ENCODE measurements around the gene COX6A1.
A peak's percentile ranks its signal among the peaks of the same experiment; 100 is the strongest.
"Not testable (repeated sequence)": the region's sequence is repeated elsewhere in the genome, so short reads cannot be mapped to it uniquely, and the experiment has no call there.

Gene COX6A1

DNA sequence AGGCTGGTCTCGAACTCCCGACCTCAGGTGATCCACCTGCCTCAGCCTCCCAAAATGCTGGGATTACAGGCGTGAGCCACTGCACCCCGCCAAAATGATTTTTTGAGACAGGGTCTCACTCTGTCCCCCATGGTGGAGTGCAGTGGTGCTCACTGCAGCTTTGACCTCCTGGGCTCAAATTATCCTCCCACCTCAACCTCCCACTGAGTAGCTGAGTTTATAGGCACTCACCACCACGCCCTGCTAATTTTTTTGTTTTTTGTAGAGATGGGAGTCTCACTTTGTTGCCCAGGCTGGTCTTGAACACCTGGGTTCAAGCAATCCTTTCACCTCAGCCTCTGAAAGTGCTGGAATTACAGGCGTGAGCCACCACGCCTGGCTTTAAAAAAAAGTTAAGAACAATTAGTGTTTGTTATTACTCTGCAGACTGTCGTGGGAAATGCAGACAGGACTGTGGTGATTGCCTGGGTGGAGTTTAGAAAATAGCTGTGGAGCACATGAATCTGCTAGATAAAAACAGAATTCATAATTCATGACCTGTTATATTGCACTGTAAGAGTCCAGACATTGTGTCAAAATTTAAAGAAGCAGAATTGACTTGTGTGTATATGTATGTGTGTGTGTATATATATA, 9.2 kb upstream of the COX6A1 start:
- DNase-seq (ENCODE audit: low spot score) = no peak

DNA sequence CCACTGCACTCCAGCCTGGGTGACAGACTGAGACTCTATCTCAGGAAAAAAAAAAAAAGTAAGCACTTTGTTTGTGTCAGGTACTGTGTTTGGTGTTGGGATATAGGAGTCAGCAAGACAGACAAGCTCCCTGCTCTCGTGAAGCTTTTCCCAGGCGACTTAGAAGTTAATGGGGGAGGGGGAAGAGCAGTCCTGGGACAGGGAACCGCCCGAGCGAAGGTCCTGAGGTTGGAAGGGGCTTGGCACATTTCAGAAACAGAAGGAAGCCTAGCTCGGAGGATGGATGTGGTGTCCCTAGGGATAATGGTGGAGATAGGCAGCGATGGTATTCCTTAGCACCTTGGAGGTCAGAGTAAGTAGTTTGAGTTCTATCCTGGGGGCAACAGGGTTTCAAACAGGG, 8.5 kb upstream of the COX6A1 start:
- no peak for DNase-seq (ENCODE audit: low spot score)

DNA sequence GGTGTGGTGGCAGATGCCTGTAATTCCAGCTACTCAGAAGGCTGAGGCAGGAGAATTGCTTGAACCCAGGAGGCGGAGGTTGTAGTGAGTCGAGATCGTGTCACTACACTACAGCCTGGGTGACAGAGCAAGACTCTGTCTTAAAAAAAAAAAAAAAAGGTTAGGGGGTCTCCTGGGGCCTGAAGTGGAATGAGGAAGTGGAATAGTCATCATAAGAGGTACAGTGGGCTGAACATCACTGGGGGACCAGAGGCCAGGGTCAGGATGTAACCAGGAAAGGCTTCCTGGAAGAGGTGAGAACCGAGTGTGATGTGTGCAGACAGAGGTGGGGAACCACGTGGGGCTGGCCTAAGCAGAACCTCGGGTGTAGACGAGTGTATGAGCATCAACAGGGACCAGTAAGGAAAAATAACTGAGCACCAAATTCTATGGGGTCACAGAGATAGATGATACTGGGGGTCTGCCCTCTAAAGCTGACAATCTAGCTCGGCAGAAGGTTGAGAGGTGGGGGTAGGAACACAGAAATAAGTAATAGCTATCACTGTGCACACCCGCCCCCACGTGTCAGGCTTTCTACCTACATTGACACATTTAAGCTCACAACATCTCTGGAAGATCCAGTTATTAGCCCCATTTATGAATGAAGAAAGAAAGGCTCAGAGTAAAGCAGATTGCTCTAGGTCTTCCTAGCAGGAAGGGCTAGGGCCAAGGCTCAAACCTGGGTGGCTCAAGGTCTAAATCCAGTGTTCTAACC, 5.0 kb upstream of the COX6A1 start:
- no peak for DNase-seq (ENCODE audit: low spot score)

DNA sequence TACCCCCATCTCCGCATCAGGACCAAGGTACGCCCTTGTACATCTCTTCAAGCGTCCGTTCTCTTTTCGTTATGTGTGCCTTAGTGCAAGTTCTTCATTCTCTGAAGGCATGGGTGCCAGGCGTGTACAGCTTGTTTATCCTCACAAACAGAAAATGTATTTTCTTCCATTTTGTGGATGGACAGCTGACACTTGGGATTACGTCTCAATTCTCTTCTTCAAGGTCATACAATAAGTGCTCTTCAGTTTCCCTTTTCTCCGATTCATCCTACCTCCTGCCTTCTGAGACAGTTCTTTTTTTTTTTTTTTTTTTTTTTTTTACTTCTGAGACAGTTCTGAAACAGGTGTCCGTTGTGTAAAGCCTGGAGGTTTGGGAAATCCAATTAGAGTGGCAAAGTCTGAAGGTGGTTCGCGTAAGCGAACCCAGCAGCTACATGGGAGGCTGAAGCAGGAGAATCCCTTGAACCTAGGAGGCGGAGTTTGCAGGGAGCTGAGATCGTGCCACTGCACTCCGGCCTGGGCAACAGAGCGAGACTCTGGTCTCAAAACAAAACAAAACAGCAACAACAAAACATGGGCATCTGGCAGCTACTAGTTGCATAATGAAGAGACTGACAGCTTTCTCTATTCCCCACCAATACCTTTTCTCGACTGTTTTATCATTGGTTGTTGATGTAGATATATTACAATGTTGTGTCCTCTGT, 734 bp downstream of the COX6A1 start:
- no peak for DNase-seq (ENCODE audit: low spot score)

DNA sequence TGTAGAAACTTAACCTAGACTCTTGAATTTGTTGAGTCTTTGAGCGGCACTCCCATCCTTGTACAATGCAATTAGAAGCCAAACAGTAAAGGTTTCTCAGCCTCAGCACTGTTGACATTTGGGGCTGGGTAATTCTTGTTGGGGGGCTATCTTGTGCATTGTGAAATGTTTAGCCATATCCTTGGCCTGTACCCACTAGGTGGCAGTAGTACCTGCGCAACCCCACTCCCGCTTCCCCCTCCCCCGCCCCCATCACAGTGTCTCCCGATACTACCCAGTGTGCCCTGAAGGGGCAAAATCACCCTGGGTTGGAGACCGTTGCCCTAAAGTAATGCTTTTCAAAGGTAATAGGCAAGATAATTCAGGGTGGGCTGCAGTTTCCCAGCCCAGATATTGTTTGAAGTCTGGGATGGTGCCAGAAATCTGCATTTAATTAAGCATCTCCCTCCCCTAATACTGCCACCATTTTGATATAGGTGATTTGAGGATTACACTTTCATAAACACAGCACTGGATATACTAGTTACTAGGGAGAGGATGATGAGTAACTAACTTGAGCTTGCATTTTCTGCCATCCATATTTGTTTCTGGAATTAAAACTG, 1.8 kb downstream of the COX6A1 start:
- no peak for DNase-seq (ENCODE audit: low spot score)

DNA sequence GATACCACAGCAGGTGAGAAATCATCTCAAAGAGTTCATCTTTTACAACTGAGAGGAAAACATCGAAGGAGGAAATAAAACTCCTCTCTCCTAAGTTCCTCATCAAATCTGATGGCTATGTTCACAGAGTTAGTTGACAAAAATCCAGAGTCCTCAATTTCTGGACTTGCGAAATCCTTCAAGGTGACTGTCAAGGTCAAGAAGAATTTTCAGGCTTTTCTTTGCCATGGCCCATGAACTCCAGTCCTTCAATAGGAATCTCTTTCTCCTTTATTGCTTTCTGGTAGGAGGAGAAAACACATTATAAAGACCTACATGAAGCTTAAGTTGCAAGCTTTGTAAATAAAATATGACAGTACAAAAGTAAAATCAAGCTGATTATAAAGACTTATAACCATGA, 6.8 kb downstream of the COX6A1 start:
- DNase-seq (ENCODE audit: low spot score) = no peak

DNA sequence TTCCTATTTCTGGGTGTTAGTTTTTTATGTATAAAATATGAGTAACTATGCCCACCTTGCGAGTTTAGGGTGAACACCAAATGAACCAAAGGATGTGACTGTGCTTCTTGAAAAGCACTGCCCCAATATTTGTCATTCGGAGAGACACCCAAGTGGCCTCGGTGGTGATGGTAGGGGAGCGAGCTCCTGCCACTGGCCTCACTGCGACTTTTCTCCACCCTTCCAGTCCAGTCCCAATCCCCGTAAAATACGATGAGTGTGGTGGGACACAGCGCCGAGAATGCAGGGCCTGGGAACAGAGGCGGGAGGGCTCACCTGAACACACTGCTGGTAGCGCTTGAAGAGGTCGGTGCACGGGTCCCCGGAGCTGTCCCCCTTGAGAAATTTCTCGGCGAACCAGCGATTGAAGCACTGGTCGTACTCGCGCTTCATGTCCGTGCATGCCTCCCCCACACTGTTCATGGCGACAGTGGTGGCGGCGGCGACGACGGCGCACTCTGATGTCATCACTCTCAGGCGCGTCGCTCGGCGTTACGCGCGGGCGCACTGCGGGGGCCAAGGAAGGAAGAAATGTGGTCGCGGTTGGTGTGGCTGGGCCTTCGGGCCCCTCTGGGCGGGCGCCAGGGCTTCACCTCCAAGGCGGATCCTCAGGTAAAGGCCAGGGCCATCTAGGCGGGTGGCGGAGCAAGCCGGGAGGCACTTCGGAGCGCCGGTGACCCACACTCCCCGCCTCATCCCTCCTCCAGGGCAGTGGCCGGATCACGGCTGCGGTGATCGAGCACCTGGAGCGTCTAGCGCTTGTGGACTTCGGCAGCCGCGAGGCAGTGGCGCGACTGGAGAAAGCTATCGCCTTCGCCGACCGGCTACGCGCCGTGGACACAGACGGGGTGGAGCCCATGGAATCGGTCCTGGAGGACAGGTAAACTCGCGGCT, 8.3 kb downstream of the COX6A1 start, which contains the start of the genes GATC and TRIAP1:
Gene GATC, plus strand, starts transcription at position 534 of the 933 bp plus-strand sequence. Its CDS starts 37 bp downstream, at position 571.
Gene TRIAP1, minus strand, starts transcription at position 474 of the 933 bp plus-strand sequence. Its CDS starts 12 bp downstream, at position 462.
- peak; percentile 68 for DNase-seq (ENCODE audit: low spot score)

DNA sequence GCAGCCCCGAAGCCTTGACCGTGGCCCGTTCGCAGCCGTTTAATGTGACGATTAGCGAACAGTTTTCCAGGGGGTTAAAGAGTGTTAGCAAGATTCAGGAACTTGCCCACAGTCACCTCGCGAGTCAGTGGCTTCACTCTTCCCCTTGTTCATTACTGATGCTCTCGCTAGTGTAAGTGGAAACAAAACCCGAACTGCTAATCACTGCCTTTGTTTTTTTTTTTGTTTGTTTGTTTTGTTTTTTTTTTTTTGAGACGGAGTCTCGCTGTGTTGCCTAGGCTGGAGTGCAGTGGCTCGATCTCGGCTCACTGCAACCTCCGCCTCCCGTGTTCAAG, 8.9 kb downstream of the COX6A1 start:
- not testable (repeated sequence) for DNase-seq (ENCODE audit: low spot score)

DNA sequence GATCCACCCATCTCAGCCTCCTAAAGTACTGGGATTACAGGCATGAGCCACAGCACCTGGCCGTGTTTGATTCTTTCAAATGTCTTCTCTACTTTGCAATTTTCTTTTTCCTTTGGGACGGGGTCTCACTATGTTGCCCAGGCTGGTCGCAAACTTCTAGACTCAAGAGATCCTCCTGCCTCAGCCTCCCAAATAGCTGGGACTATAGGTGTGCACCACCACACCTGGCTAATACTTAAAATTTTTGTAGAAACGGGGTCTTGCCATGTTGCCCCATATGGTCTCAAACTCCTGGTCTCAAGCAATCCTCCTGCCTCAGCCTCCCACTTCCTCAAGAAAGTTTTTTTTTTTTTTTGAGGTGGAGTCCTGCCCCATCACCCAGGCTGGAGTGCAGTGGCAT, 10.1 kb downstream of the COX6A1 start:
- DNase-seq (ENCODE audit: low spot score) = no peak

DNA sequence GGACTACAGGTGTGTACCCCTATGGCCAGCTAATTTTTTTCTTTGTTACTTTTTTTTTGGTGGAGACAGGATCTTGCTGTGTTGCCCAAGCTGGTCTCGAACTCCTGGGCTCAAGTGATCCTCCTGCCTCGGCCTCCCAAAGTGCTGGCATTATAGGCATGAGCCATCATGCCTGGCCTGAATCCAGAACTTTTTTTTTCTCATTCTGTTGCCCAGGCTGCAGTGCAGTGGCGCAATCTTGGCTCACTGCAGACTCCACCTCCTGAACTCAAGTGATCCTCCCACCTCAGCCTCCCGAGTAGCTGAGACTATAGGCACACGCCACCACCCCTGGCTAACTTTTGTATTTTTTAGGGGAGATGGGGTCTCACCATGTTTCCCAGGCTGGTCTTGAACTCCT, 14.6 kb downstream of the COX6A1 start:
- DNase-seq (ENCODE audit: low spot score) = not testable (repeated sequence)

DNA sequence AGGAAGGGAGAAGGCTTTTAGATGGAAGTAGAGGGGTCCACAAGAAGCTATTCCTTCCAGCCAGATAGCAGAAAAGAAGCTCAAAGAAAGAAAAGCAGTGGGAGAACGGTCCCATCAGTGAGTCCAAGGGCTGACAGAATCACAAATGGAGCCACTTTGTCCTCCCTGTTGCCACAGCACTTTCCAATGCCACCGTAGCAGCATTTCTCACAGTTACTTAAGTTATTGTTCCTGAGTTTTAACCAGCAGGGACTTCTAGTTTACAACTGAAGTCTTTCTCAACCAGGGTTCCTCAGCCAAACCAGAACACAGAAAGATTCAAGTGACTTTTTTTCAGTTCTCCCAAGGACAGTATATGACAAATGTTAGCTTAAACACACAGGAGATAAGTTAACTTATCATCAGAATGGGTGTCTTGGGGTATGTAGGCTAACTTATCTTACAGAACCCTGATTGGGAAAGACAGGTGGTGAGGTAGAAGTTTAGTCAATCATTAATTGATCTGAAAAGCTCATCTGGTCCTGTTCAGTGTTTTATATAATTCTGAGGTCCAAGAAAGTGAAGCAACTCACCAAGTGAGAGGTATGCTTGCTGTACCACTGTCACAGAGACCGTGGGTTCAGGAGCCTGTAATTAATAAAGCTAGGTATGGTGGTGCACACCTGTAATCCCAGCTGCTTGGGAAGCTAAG, 15.3 kb downstream of the COX6A1 start:
- no peak for DNase-seq (ENCODE audit: low spot score)

DNA sequence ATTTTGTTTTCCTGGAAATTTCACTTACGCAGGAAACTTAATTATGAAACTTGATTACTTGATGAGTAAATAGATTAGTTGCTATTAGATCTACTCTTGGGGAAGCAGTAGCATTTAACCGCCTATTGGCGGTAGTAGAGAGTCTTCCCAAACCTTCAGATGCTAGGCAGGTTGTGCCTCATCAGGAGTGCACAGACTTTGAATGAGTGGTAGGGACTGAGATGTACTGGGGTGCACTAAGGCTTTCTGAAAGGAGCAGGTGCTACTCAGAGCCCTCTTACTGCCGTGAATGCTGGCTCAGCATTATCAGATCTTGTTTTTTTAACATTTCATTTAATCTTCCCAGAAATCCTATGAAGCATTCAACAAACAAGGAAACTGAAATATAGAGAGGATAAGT, 16.1 kb downstream of the COX6A1 start:
- no peak for DNase-seq (ENCODE audit: low spot score)

DNA sequence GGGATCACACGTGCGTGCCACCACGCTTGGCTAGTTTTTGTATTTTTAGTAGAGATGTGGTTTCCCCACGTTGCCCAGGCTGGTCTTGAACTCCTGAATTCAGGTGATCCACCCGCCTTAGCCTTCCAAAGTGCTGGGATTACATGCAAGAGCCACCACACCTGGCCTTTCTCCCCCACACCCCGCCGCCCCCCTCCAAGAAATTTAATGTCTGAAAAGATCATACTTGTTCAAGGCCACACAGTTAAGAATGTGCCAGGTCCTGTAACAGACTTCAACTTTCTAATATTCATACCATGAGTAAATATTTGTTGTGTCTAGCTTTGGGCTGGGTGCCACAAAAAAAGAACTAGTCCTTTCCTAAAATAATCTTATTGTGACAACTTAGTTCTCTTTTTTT, 17.4 kb downstream of the COX6A1 start:
- DNase-seq (ENCODE audit: low spot score) = no peak

DNA sequence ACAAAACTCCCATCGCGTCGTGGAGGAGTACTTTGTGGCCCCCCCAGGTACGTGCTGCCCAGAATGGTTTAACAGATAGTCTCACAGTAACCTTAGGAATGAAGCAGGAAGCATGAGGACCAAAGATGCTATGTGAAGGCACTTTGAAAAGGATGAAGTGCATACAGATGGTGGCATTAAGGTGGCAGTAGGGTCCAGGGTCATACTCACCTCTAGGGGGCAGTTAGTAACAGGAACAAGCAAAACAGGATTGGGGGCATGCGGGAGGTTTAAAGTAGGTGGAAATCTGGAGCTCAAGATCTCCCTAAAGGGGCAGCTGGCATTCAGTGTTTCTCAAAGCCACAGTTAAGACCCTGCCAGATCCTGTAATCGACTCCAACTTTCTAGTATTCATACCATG, 19.2 kb downstream of the COX6A1 start:
- DNase-seq (ENCODE audit: low spot score) = no peak

DNA sequence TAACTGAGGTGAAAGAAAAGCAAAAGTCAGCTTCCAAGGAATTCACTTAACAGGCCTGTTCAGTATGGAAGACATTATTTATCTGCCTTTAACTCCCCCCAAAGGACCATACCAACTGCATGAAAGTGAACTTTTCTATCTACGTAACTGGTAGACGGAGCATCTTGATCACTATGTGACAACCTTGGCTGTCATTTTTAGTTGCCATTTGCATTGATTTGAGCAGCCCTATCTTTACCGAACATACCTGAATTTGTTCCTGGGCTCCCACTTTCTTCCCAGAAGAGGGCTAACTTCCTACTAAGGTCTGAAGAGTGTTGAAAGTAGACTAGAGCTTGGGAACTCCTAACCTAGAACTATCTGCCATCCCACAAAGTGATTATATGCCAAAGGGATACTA, 22.2 kb downstream of the COX6A1 start:
- no peak for DNase-seq (ENCODE audit: low spot score)

DNA sequence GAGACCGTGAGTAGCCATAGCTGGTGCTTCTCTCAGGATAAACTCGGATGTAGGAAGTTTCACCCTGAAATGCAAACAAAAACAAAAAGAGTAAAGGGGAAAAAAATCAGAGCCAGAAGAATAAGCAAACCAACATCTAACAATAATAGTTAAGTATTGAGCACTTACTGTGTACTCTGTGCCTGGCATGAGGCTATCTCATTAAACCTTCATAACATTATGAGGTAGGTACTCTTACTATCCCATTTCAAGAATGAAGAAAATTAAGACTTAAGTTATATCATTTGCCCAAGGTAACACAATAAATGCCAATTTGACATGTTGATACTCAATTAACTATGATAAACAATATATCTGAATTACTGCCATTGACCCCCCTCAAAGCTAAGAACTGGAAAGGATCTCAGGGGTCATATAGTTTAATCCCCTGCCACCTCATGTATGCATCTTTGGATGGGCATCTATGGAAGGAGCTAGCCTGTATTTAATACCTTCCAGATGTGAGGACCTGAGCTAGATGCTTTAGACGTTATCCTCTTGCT, 24.3 kb downstream of the COX6A1 start:
- DNase-seq (ENCODE audit: low spot score) = no peak

DNA sequence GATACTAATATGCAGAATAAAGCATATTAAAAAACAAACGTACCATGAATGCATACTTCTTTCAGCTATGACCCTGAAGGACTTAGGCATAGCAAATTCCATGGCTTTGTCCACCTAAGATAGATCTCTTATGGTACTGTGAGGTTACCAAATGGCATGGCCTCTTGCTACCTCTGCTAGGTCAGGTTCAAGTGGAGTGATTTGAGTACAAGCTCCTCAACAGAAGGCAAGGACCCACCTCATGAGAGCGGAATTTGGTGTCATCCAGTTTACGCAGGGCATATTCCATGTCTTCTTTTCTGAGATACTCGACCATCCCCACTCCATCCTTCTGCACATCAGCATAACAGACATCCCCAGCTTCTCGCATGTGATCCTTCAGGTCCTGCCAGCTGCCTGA, 25.8 kb downstream of the COX6A1 start:
- DNase-seq (ENCODE audit: low spot score) = no peak

DNA sequence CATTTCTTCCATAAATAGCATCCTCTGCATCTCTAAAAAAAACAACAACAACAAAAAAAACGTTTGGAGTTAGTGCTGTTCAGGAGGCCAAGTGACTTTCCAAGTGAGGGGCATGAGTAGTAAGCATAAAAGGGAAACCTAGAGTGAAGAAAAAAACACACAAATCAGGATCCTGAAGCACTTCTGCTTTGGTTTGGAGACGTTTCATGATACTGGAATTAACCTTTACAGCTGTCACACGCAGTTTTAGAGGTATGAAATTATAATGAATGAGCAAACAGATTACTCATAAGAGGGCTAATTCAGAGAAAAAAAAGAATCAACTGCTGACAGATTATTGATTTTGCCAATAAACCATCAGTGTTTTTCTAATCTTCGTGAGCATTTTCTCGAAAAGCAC, 27.8 kb downstream of the COX6A1 start:
- DNase-seq (ENCODE audit: low spot score) = no peak

DNA sequence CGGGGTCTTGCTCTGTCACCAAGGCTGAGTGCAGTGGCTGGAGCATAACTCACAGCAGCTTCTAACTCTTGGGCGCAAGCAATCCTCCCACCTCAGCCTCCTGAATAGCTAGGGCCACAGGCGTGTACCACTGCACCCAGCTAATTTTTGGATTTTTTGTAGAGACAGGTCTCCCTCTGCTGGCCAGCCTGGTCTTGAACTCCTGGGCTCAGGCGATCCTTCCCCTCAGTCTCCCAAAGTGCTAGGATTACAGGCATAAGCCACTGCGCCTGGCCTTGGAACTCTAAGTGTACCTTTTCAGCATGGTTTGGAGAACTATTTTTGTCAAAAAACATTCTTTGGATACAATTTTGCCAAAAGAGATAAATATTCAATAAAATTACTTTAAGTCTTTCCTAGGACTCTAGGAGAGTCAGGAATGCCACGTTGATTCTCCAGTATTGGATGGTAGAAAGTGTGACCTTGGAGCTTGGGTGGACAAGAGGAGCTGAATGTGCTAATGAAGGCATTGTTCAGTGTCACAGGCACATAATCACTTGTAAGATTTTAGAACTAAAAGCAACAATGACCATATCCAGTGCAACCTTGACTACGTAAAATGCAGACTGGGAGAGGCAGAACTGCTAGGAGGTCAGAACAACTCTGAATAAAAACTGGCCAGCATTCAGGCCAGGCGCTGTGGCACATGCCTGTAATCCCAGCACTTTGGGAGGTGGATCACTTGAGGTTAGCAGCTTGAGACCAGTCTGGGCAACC, 28.8 kb downstream of the COX6A1 start:
- no peak for DNase-seq (ENCODE audit: low spot score)

DNA sequence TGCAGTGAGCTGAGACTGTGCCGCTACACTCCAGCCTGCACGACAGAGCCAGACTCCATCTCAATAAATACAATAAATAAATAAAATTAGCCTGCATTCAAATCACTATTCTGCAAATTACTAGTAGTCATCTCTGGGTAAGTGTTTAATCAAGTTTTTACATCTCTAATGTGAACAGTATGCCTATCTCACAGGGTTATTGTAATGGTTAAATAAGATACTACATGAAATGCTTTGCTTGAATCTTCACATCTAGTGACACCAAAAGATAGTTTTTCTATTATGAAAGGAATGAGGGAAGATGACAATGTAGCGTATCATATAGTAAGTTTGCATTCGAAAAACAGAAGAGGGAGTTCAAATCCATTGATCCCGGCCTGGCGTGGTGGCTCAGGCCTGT, 29.5 kb downstream of the COX6A1 start:
- DNase-seq (ENCODE audit: low spot score) = no peak
